Measurements from ENCODE around the gene RPS4Y2. TPM values are rescaled to one million over a fixed set of nuclear protein-coding genes. Genes with fewer than 3 reads are reported as not detected.

RPS4Y2 gene
- total RNA-seq, 1 donor from 2014 or later: not detected

- Mint-ChIP-seq H3K27ac (no peak overlapping the region), H3K4me1 (ENCODE audit: low read depth) (peaks cover 57% of the 10 kb centered on the region), H3K27me3 (ENCODE audit: low read depth) (no peaks in the 10 kb centered on the region), H3K9me3 (no peaks in the 10 kb centered on the region), H3K4me3 (ENCODE audit: low read depth) (no peak overlapping the region), H3K36me3 (ENCODE audit: low read depth) (peaks cover 11% of the 10 kb centered on the region)
- DNase-seq (ENCODE audit: low spot score): no peak
- intact Hi-C loops (cut with micrococcal nuclease): no loop called here
Measured at GRCh38 chrY:20780776-20781175, 24.9 kb downstream of the RPS4Y2 start.

DNA sequence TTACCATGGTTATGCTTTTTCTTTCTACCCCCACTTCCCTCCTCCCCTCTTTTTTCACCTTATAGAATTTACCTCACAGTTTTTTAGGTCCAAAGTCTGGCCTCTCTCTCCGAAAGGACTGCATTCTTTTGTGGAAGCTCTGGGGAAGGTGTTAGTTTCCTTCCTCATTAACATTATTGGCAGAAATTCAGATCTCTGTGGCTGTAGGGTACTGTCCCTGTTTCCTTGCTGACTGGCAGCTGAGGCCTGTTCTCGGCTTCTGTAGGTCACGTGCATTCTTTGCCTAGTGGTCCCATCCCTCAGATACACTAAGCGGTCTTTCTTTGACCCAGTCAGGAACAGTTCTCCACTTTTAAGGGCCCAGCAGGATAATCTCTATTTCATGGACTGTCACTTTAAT, 25.5 kb downstream of the RPS4Y2 start:
- no peaks in the 10 kb centered on the region for H3K27me3 Mint-ChIP-seq (ENCODE audit: low read depth)
- peaks cover 5% of the 10 kb centered on the region for H3K36me3 Mint-ChIP-seq (ENCODE audit: low read depth)
- H3K9me3 Mint-ChIP-seq: no peaks in the 10 kb centered on the region
- no peak overlapping the region for H3K4me3 Mint-ChIP-seq (ENCODE audit: low read depth)
- intact Hi-C loops (cut with micrococcal nuclease): no loop called here
- peaks cover 54% of the 10 kb centered on the region for H3K4me1 Mint-ChIP-seq (ENCODE audit: low read depth)
- no peak overlapping the region for H3K27ac Mint-ChIP-seq
- no peak for DNase-seq (ENCODE audit: low spot score)

DNA sequence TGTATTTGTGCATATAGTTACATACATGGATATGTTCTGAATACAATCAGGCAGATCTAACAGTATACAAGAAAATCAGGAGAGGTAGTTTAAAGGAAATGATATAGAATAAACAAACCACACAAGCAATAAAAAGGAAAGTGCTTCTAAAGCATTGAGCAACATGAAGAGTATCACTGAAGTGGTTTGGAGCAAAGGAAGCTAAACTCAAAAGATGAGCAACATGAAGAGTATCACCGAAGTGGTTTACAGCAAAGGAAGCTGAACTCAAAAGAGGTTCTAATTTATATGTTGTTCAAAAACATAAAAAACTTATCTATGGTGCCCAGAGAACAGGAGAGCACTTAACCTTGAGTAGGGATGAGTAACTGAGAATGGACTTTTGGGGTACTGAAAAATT, 29.1 kb downstream of the RPS4Y2 start:
- no peaks in the 10 kb centered on the region for H3K27me3 Mint-ChIP-seq (ENCODE audit: low read depth)
- H3K4me3 Mint-ChIP-seq (ENCODE audit: low read depth): no peak overlapping the region
- H3K4me1 Mint-ChIP-seq (ENCODE audit: low read depth): peaks cover 56% of the 10 kb centered on the region
- no peaks in the 10 kb centered on the region for H3K9me3 Mint-ChIP-seq
- no peak overlapping the region for H3K27ac Mint-ChIP-seq
- no peaks in the 10 kb centered on the region for H3K36me3 Mint-ChIP-seq (ENCODE audit: low read depth)
- intact Hi-C loops (cut with micrococcal nuclease): no loop called here
- no peak for DNase-seq (ENCODE audit: low spot score)

- intact Hi-C loops (cut with micrococcal nuclease): no loop called here
- Mint-ChIP-seq H3K27me3 (ENCODE audit: low read depth) (no peaks in the 10 kb centered on the region), H3K9me3 (no peaks in the 10 kb centered on the region), H3K4me1 (ENCODE audit: low read depth) (peaks cover 37% of the 10 kb centered on the region), H3K36me3 (ENCODE audit: low read depth) (no peaks in the 10 kb centered on the region), H3K4me3 (ENCODE audit: low read depth) (no peak overlapping the region), H3K27ac (peak overlapping the region; percentile 1)
- no peak for DNase-seq (ENCODE audit: low spot score)
Measured at GRCh38 chrY:20787076-20787475, 31.2 kb downstream of the RPS4Y2 start.

GRCh38 chrY:20798351-20799049, 42.6 kb downstream of the RPS4Y2 start:
- H3K27ac Mint-ChIP-seq: peak overlapping the region; percentile 18
- intact Hi-C loops (cut with micrococcal nuclease): no loop called here
- DNase-seq (ENCODE audit: low spot score): no peak
- H3K4me3 Mint-ChIP-seq (ENCODE audit: low read depth): peak overlapping the region; percentile 27
- H3K4me1 Mint-ChIP-seq (ENCODE audit: low read depth): peaks cover 30% of the 10 kb centered on the region
- H3K9me3 Mint-ChIP-seq: peaks cover 17% of the 10 kb centered on the region
- peaks cover 10% of the 10 kb centered on the region for H3K36me3 Mint-ChIP-seq (ENCODE audit: low read depth)
- no peaks in the 10 kb centered on the region for H3K27me3 Mint-ChIP-seq (ENCODE audit: low read depth)

GRCh38 chrY:20802659-20803058, 46.8 kb downstream of the RPS4Y2 start:
- no peaks in the 10 kb centered on the region for H3K27me3 Mint-ChIP-seq (ENCODE audit: low read depth)
- H3K4me1 Mint-ChIP-seq (ENCODE audit: low read depth): peaks cover 23% of the 10 kb centered on the region
- DNase-seq (ENCODE audit: low spot score): no peak
- H3K4me3 Mint-ChIP-seq (ENCODE audit: low read depth): no peak overlapping the region
- intact Hi-C loops (cut with micrococcal nuclease): no loop called here
- H3K36me3 Mint-ChIP-seq (ENCODE audit: low read depth): peaks cover 2% of the 10 kb centered on the region
- peaks cover 12% of the 10 kb centered on the region for H3K9me3 Mint-ChIP-seq
- H3K27ac Mint-ChIP-seq: no peak overlapping the region

GRCh38 chrY:20806243-20806642, 50.3 kb downstream of the RPS4Y2 start:
- no peak for DNase-seq (ENCODE audit: low spot score)
- H3K36me3 Mint-ChIP-seq (ENCODE audit: low read depth): peaks cover 9% of the 10 kb centered on the region
- H3K9me3 Mint-ChIP-seq: peaks cover 9% of the 10 kb centered on the region
- no peak overlapping the region for H3K27ac Mint-ChIP-seq
- intact Hi-C loops (cut with micrococcal nuclease): no loop called here
- H3K4me3 Mint-ChIP-seq (ENCODE audit: low read depth): no peak overlapping the region
- peaks cover 11% of the 10 kb centered on the region for H3K4me1 Mint-ChIP-seq (ENCODE audit: low read depth)
- H3K27me3 Mint-ChIP-seq (ENCODE audit: low read depth): no peaks in the 10 kb centered on the region

DNA sequence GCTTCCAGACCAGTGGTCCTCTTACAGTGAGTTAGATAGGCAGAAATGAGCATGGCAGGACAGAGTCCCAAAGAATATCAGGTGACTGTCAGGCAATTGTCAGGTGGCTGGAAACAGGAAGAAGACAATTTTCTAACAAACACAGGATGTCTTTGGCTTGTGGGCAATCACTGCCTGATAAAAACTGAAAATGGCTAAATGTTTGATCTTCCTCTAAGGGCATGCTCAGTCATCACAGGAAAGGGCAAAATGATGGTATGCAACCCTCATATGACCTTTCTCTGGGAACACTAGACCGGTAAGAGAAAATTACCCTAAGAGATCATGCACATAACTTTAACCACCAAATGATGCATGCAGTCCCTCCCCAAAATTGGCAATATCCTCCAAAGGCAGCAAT, 57.6 kb downstream of the RPS4Y2 start:
- Mint-ChIP-seq H3K4me3 (ENCODE audit: low read depth) (no peak overlapping the region), H3K4me1 (ENCODE audit: low read depth) (peaks cover 26% of the 10 kb centered on the region), H3K27ac (peak overlapping the region; percentile 84), H3K36me3 (ENCODE audit: low read depth) (peaks cover 16% of the 10 kb centered on the region), H3K27me3 (ENCODE audit: low read depth) (no peaks in the 10 kb centered on the region), H3K9me3 (peaks cover 4% of the 10 kb centered on the region)
- DNase-seq (ENCODE audit: low spot score): peak; percentile 15
- intact Hi-C loops (cut with micrococcal nuclease): loop anchor here (1.0 to 10.0 kb wide), 3 partner anchors 69 to 429 kb away; no protein-coding TSS in a partner anchor

- intact Hi-C loops (cut with micrococcal nuclease): loop anchor here (5.0 to 10.0 kb wide), 2 partner anchors 70 to 428 kb away; no protein-coding TSS in a partner anchor
- no peak overlapping the region for H3K4me3 Mint-ChIP-seq (ENCODE audit: low read depth)
- no peak for DNase-seq (ENCODE audit: low spot score)
Measured at GRCh38 chrY:20814794-20815193, 58.9 kb downstream of the RPS4Y2 start.

GRCh38 chrY:20817067-20817466, 61.2 kb downstream of the RPS4Y2 start:
- Mint-ChIP-seq H3K36me3 (ENCODE audit: low read depth) (peaks cover 11% of the 10 kb centered on the region), H3K4me1 (ENCODE audit: low read depth) (peaks cover 26% of the 10 kb centered on the region), H3K4me3 (ENCODE audit: low read depth) (no peak overlapping the region), H3K27ac (no peak overlapping the region), H3K27me3 (ENCODE audit: low read depth) (no peaks in the 10 kb centered on the region), H3K9me3 (peaks cover 9% of the 10 kb centered on the region)
- intact Hi-C loops (cut with micrococcal nuclease): loop anchor here (10.0 kb wide), 1 partner anchor 72 kb away; no protein-coding TSS in a partner anchor
- no peak for DNase-seq (ENCODE audit: low spot score)

More at GRCh38 chrY:20814794-20815193, 58.9 kb downstream of the RPS4Y2 start:
- peaks cover 4% of the 10 kb centered on the region for H3K9me3 Mint-ChIP-seq
- no peaks in the 10 kb centered on the region for H3K27me3 Mint-ChIP-seq (ENCODE audit: low read depth)
- no peak overlapping the region for H3K27ac Mint-ChIP-seq
- H3K4me1 Mint-ChIP-seq (ENCODE audit: low read depth): peaks cover 26% of the 10 kb centered on the region
- H3K36me3 Mint-ChIP-seq (ENCODE audit: low read depth): peaks cover 11% of the 10 kb centered on the region

Other genes with a start within 250 kb of the RPS4Y2 start
- 77.3 and 83.1 TPM in 2 replicates for gene EIF1AY, start 180.3 kb upstream of the RPS4Y2 start, total RNA-seq